ENCODE results near the gene ACTL9.
A peak's percentile ranks its signal among the peaks of the same experiment; 100 is the strongest.
"Not testable (repeated sequence)": the region's sequence is repeated elsewhere in the genome, so short reads cannot be mapped to it uniquely, and the experiment has no call there.

ACTL9 gene, protein sequence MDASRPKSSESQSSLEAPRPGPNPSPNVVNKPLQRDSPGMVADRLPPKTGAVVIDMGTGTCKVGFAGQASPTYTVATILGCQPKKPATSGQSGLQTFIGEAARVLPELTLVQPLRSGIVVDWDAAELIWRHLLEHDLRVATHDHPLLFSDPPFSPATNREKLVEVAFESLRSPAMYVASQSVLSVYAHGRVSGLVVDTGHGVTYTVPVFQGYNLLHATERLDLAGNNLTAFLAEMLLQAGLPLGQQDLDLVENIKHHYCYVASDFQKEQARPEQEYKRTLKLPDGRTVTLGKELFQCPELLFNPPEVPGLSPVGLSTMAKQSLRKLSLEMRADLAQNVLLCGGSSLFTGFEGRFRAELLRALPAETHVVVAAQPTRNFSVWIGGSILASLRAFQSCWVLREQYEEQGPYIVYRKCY

DNA sequence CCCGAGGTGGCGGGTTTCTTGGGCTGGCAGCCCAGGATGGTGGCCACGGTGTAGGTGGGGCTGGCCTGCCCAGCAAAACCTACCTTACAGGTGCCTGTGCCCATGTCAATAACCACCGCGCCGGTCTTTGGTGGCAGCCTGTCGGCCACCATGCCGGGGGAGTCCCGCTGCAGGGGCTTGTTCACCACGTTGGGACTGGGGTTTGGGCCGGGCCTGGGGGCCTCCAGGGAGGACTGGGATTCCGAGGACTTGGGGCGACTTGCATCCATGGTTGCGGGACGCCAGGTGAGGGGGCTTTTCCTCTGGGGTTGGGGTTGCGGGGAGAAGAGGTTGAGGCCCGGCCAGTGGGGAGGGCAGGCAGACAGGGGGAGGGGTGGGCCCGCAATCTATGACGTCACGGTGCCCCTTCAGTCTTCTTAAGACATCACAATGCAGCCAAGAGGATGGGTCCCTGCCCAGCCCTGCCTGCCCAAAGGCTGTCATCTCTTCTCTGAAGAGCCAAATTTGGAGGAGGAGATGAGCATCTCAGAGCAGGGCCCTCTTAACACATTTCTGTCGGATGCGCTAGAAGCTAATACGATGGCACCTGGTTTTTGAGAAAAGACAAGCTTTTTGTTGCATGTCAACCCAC lies at the start of gene ACTL9:
Gene ACTL9, minus strand, starts transcription at position 363 of the 631 bp plus-strand sequence. Its CDS starts 94 bp downstream, at position 269.
- TF ChIP-seq ZFX (IDR thresholded peaks at IDR 0.05) (no peak), CTCF (conservative IDR thresholded peaks at IDR 0.05) (peak; percentile 24)
- no peak within 1 kb of the TSS for H3K27ac ChIP-seq

- H3K27ac ChIP-seq, result not testable (repeated sequence)
These were observed 40.9 kb upstream of the ACTL9 start for GRCh38 chr19:8739291-8740065.

GRCh38 chr19:8738377-8738776 lies 39.8 kb upstream of the ACTL9 start:
- TF ChIP-seq CTCF (conservative IDR thresholded peaks at IDR 0.05) (no peak), ZFX (IDR thresholded peaks at IDR 0.05) (no peak)
- H3K27ac ChIP-seq, result no peak overlapping the region

DNA sequence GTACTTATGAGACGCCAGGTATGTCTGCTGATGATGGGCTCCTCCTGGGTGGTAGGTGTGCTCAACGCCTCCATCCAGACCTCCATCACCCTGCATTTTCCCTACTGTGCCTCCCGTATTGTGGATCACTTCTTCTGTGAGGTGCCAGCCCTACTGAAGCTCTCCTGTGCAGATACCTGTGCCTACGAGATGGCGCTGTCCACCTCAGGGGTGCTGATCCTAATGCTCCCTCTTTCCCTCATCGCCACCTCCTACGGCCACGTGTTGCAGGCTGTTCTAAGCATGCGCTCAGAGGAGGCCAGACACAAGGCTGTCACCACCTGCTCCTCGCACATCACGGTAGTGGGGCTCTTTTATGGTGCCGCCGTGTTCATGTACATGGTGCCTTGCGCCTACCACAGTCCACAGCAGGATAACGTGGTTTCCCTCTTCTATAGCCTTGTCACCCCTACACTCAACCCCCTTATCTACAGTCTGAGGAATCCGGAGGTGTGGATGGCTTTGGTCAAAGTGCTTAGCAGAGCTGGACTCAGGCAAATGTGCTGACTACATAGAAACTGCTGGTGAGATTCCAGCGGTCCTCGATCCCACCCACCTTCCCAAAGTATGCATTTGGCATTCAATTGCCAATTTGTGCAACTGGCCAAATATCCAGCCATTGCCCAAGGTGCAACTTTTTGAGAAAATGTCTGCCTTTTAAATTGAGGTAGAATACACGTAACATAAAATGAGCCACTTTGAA lies 33.0 kb upstream of the ACTL9 start:
- TF ChIP-seq ZFX (IDR thresholded peaks at IDR 0.05) (no peak), CTCF (conservative IDR thresholded peaks at IDR 0.05) (no peak)

DNA sequence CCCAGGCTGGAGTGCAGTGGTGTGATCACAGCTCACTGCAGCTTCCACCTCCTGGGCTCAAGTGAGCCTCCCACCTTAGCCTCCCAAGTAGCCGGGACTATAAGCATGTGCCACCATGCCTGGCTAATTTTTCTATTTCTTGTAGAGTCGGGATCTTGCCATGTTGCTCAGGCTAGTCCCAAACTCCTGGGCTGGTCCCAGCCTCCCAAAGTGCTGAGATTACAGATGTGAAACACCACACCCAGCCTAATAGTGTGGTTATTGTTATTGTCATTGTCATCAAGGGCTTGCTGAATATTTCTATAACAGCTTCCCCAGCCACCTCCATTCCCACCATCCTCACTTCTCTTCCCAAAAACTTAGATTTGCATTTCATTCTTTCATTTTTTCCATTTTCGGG lies 25.7 kb upstream of the ACTL9 start:
- no peak overlapping the region for H3K27ac ChIP-seq
- no peak for TF ChIP-seq CTCF (conservative IDR thresholded peaks at IDR 0.05)
- no peak for TF ChIP-seq ZFX (IDR thresholded peaks at IDR 0.05)

More for the DNA sequence above, 33.0 kb upstream of the ACTL9 start:
- no peak overlapping the region for H3K27ac ChIP-seq

DNA sequence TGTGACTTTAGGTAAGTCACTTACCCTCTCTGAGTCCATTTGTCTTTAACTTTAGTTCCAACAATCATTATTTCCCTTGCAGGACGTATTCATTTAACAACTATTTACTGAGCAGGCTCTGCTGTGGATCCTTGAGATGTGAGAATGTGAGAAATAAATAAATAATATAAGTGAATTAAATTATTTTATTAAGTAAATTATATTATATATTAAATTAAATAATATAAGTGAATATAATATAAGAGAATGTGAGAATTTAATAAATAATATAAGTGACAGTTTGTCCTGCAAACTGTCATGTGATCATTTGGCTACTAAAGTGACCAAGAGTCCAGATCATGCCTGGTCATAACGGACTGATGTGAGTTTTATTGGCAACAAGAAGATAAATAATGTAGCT lies 23.4 kb upstream of the ACTL9 start:
- TF ChIP-seq ZFX (IDR thresholded peaks at IDR 0.05) (no peak), CTCF (conservative IDR thresholded peaks at IDR 0.05) (no peak)

DNA sequence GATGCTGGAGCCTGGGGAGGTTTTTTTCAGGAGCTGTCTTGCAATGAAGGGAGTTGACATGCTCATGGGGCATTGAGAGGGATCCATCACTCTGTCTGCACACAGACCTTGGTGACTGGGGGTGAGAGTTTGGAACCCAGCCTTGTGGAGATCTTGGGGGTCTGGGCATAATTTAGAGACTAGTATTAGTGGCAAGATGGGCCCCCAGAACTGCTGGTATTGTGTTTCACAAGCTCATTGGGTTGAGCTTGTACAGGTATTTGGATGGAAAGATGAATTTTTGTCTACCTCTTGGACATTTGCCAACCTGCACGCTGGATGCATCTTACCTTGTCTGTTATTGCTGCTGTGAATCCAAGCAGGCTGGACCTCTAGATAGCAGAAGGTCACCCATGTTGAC lies 22.7 kb upstream of the ACTL9 start, which contains the start of gene OR2Z1:
Gene OR2Z1, plus strand, starts transcription at position 301 of the 400 bp plus-strand sequence. CDS start 9,395 bp downstream, outside the sequence.
- no peak for TF ChIP-seq ZFX (IDR thresholded peaks at IDR 0.05)
- TF ChIP-seq CTCF (conservative IDR thresholded peaks at IDR 0.05), result no peak
- H3K27ac ChIP-seq, result no peak within 1 kb of the TSS

More for the DNA sequence above, 23.4 kb upstream of the ACTL9 start:
- no peak overlapping the region for H3K27ac ChIP-seq

- not testable (repeated sequence) for H3K27ac ChIP-seq
These were observed 11.7 kb upstream of the ACTL9 start for GRCh38 chr19:8710337-8710736.

Measured in C4-2B (cell line).